ENCODE measurements around the gene FCER1G. TPM values are rescaled to one million over a fixed set of nuclear protein-coding genes. Genes with fewer than 3 reads are reported as not detected.
A peak's percentile ranks its signal among the peaks of the same experiment; 100 is the strongest.

The FCER1G gene
- total and polyA plus RNA-seq, 2 donors (not counting 3 experiments of a cell fraction or from before 2014, with no cell fraction given), result 1.1 to 1.6 TPM

GRCh38 chr1:161197560-161198193 is 17.4 kb upstream of the FCER1G start:
- no peaks in the 10 kb centered on the region for H4K20me1 ChIP-seq (replicated peaks; ENCODE audit: control insufficient read depth, extremely low read depth, insufficient read depth, low read length)
- dilution Hi-C loops (cut with MboI; ENCODE audit: extremely low pct_ligation_motif_present, low sequenced_read_pairs) (no loop called here), intact Hi-C loops (cut with micrococcal nuclease) (no loop called here)
- H3K27me3 ChIP-seq (ENCODE audit: control insufficient read depth in 2 of 2, insufficient read depth in 2 of 2, low read length in 2 of 2), result no peaks in the 10 kb centered on the region
- H3K4me1 ChIP-seq (ENCODE audit: control insufficient read depth, extremely low read depth, insufficient read depth, low read length), result peaks cover 55% of the 10 kb centered on the region
- H3K9me3 ChIP-seq (replicated peaks; ENCODE audit: control insufficient read depth, insufficient read depth, low read length), result no peaks in the 10 kb centered on the region
- peak overlapping the region; percentile 1 for H2AFZ ChIP-seq (ENCODE audit: low read depth, low read length)
- FAIRE-seq (no peak), DNase-seq (ENCODE audit: low read depth, low spot score) (no peak)
- ChIA-PET CTCF (interaction anchor here (0.6 to 3.2 kb wide), 10 partner anchors 12 to 193 kb away, joined by 3 to 35 read pairs (median 6); partner anchors contain the start of genes PPOX and TOMM40L), POLR2A (no interaction called here)
- H3K36me3 ChIP-seq (ENCODE audit: control insufficient read depth in 2 of 2, extremely low read depth in 1 of 2, insufficient read depth in 2 of 2, low read length in 2 of 2), result peaks cover 0 to 3% of the 10 kb centered on the region in 2 experiments
- peak overlapping the region; percentile 98 for H3K27ac ChIP-seq (ENCODE audit: insufficient read depth, low read depth, low read length)
- no peaks in the 10 kb centered on the region for H3K9me1 ChIP-seq (replicated peaks; ENCODE audit: control insufficient read depth, extremely low read depth, insufficient read depth, low read length)
- H3K4me2 ChIP-seq (ENCODE audit: insufficient read depth, low read length), result peak overlapping the region; percentile 47
- H3K9ac ChIP-seq (replicated peaks; ENCODE audit: extremely low read depth, insufficient read depth, low read length), result peak overlapping the region; percentile 42
- TF ChIP-seq POLR2A (IDR thresholded peaks at IDR 0.05; ENCODE audit: low read depth, low read length), result no peak
- TF ChIP-seq JUN (IDR thresholded peaks at IDR 0.05; ENCODE audit: borderline replicate concordance, insufficient read depth, insufficient read length, low read depth), result no peak
- TF ChIP-seq POLR2AphosphoS5 (IDR thresholded peaks at IDR 0.05; ENCODE audit: insufficient read depth, low read depth, low read length), result no peak
- TF ChIP-seq MAX (IDR thresholded peaks at IDR 0.05; ENCODE audit: insufficient read depth, insufficient read length), result no peak
- TF ChIP-seq GATA2 (IDR thresholded peaks at IDR 0.05; ENCODE audit: insufficient read depth, insufficient read length, low read depth, low read length), result no peak
- no peak for TF ChIP-seq EZH2 (IDR thresholded peaks at IDR 0.05; ENCODE audit: borderline replicate concordance, low read depth, low read length, severe bottlenecking)
- no peak for TF ChIP-seq MYC (IDR thresholded peaks at IDR 0.05; ENCODE audit: low read depth, low read length)
- TF ChIP-seq CTCF (IDR thresholded peaks at IDR 0.05; ENCODE audit: extremely low read depth in 1 of 2, insufficient read depth in 1 of 2, low read depth in 1 of 2, low read length in 2 of 2), result no peak
- no peak for TF ChIP-seq FOS (IDR thresholded peaks at IDR 0.05; ENCODE audit: borderline replicate concordance, insufficient read depth, low read length)
- BruUV-seq (replicated peaks), result no TSS peak
- H3K79me2 ChIP-seq (ENCODE audit: control insufficient read depth, insufficient read depth, low read length), result peaks cover 37% of the 10 kb centered on the region
- H3K4me3 ChIP-seq (replicated peaks in 1 of 3; ENCODE audit: insufficient read depth in 1 of 3, low read depth in 1 of 3, low read length in 3 of 3), result peak overlapping the region; percentile 26 to 51 (median 40)

All from endothelial cell of umbilical vein (primary cell).